ENCODE data around the gene FCGR3A. TPM values are rescaled to one million over a fixed set of nuclear protein-coding genes. Genes with fewer than 3 reads are reported as not detected.
A peak's percentile ranks its signal among the peaks of the same experiment; 100 is the strongest.

Gene FCGR3A
- total RNA-seq, 6 donors from 2014 or later: 20.8 to 237 (median 82.8) TPM

GRCh38 chr1:161498646-161499045 lies 51.0 kb downstream of the FCGR3A start:
- Histone ChIP-seq H3K4me1 (peaks cover 7 to 22% (median 18%) of the 10 kb centered on the region in 4 donors), H3K27me3 (no peaks in the 10 kb centered on the region), H3K27ac (peak overlapping the region in 1 of 4 donors; percentile 73), H3K36me3 (no peaks in the 10 kb centered on the region), H3K4me3 (no peak overlapping the region), H3K9me3 (no peaks in the 10 kb centered on the region)
- ATAC-seq (ENCODE audit: low FRiP score in 2 of 2): no peak
- no peak for DNase-seq
- WGBS, 2 donors: 94 to 100% methylated on average over 2 of the region's 2 CpGs
- TF ChIP-seq EP300 (IDR thresholded peaks at IDR 0.05) (no peak), POLR2A (IDR thresholded peaks at IDR 0.05) (no peak), CTCF (IDR thresholded peaks at IDR 0.05) (no peak), POLR2AphosphoS5 (IDR thresholded peaks at IDR 0.05) (no peak)

- Histone ChIP-seq H3K36me3 (no peaks in the 10 kb centered on the region), H3K4me3 (no peak overlapping the region), H3K27ac (no peak overlapping the region), H3K4me1 (peaks cover 7 to 22% (median 18%) of the 10 kb centered on the region in 4 donors), H3K27me3 (no peaks in the 10 kb centered on the region), H3K9me3 (no peaks in the 10 kb centered on the region)
- no peak for TF ChIP-seq EP300 (IDR thresholded peaks at IDR 0.05)
- no peak for TF ChIP-seq POLR2A (IDR thresholded peaks at IDR 0.05)
- TF ChIP-seq CTCF (IDR thresholded peaks at IDR 0.05): no peak
- no peak for TF ChIP-seq POLR2AphosphoS5 (IDR thresholded peaks at IDR 0.05)
- ATAC-seq (ENCODE audit: low FRiP score in 2 of 2) (no peak), DNase-seq (no peak)
- WGBS, 2 donors: 81 to 84% methylated on average over 1 of the region's 1 CpG
Observed at GRCh38 chr1:161497961-161498360, 51.7 kb downstream of the FCGR3A start.

GRCh38 chr1:161495490-161495889 lies 54.1 kb downstream of the FCGR3A start:
- ATAC-seq (ENCODE audit: low FRiP score in 2 of 2): no peak
- no peak overlapping the region for H3K27ac ChIP-seq
- TF ChIP-seq POLR2AphosphoS5 (IDR thresholded peaks at IDR 0.05): no peak
- no peak for TF ChIP-seq CTCF (IDR thresholded peaks at IDR 0.05)
- TF ChIP-seq POLR2A (IDR thresholded peaks at IDR 0.05): no peak
- no peak for TF ChIP-seq EP300 (IDR thresholded peaks at IDR 0.05)
- H3K27me3 ChIP-seq: no peaks in the 10 kb centered on the region
- DNase-seq: no peak
- no peaks in the 10 kb centered on the region for H3K9me3 ChIP-seq
- no peaks in the 10 kb centered on the region for H3K36me3 ChIP-seq
- no peak overlapping the region for H3K4me3 ChIP-seq
- peaks cover 7 to 19% (median 15%) of the 10 kb centered on the region in 4 donors for H3K4me1 ChIP-seq

- ATAC-seq (ENCODE audit: low FRiP score in 2 of 2) (no peak), DNase-seq (no peak)
- Histone ChIP-seq H3K9me3 (no peaks in the 10 kb centered on the region), H3K4me1 (peaks cover under 1 to 9% (median 3%) of the 10 kb centered on the region in 4 donors), H3K27me3 (no peaks in the 10 kb centered on the region), H3K4me3 (no peak overlapping the region), H3K36me3 (no peaks in the 10 kb centered on the region), H3K27ac (no peak overlapping the region)
- TF ChIP-seq POLR2AphosphoS5 (IDR thresholded peaks at IDR 0.05): no peak
- no peak for TF ChIP-seq CTCF (IDR thresholded peaks at IDR 0.05)
- no peak for TF ChIP-seq POLR2A (IDR thresholded peaks at IDR 0.05)
- no peak for TF ChIP-seq EP300 (IDR thresholded peaks at IDR 0.05)
- WGBS, 2 donors: 67% methylated on average over 3 of the region's 3 CpGs
Observed at GRCh38 chr1:161494091-161494735, 55.4 kb downstream of the FCGR3A start.

- TF ChIP-seq CTCF (IDR thresholded peaks at IDR 0.05): no peak
- no peak for TF ChIP-seq POLR2A (IDR thresholded peaks at IDR 0.05)
- TF ChIP-seq POLR2AphosphoS5 (IDR thresholded peaks at IDR 0.05): no peak
- TF ChIP-seq EP300 (IDR thresholded peaks at IDR 0.05): no peak
- 77 to 83% methylated on average over 2 of the region's 2 CpGs for WGBS, 2 donors
- ATAC-seq (ENCODE audit: low FRiP score in 2 of 2): no peak
Observed at GRCh38 chr1:161492827-161493226, 56.8 kb downstream of the FCGR3A start.

More at GRCh38 chr1:161492827-161493226, 56.8 kb downstream of the FCGR3A start:
- Histone ChIP-seq H3K36me3 (no peaks in the 10 kb centered on the region), H3K9me3 (no peaks in the 10 kb centered on the region), H3K4me1 (peaks cover 0 to 3% (median 0%) of the 10 kb centered on the region in 4 donors), H3K27me3 (no peaks in the 10 kb centered on the region), H3K4me3 (no peak overlapping the region), H3K27ac (no peak overlapping the region)
- no peak for DNase-seq

All from upper lobe of left lung (tissue), 6 donors.